GM18505 (cell line): ENCODE data around the gene PNPLA1.

ENCODE experiments used
- ATAC-seq: cut with Tn5 transposase; IDR thresholded peaks from one replicate; pipeline ENCODE4 v1.9.1; 2021; ENCODE audit not compliant: unreplicated experiment
- POLR2A ChIP-seq: IDR thresholded peaks from 4 replicates; pipeline ENCODE4 v1.6.1; 2011; ENCODE audit warnings: borderline replicate concordance; ENCODE audit not compliant: insufficient read depth, insufficient read length; ENCODE audit errors: extremely low read depth

Gene PNPLA1

DNA sequence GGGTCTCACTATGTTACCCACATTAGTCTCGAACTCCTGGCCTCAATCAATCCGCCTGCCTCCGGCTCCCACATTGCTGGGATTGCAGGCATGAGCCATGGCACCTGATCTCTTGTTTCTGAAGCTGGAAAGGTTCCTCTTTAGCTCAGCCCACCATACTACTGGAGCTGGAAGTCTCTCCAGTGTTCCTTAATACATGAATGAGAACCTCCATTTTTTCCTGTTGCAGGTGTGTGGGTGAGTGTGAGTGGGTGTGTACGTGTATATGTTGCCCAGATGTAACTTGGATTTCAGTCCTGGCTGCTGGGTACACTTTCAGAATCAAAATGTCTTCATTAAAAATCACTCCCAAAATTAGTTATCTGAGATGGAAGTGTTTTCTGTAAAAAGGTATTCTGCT, 11.1 kb downstream of the PNPLA1 start:
- TF ChIP-seq POLR2A, result no peak
- no peak for ATAC-seq

DNA sequence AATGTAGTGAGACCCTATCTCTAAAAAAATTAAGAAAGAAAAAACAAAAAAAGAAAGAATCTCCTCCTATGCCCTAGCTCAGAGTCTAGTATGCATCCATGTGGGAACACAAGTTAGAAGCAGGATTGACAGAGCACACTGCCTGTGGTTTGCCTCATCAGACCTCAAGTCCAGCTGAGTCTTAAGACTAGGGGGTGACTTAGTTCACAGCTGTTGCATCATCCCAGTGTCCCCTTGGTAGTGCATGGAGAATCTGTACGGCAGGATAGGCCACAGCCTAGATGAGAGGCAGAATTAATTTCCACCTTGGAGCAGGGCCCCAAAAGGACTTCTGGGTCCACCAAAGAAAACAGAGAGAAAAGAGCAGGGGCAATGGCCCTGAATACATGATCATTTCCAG, 13.7 kb downstream of the PNPLA1 start:
- ATAC-seq, result no peak
- TF ChIP-seq POLR2A, result no peak

- ATAC-seq, result no peak
- no peak for TF ChIP-seq POLR2A
Observed at GRCh38 chr6:36284359-36284758, 14.5 kb downstream of the PNPLA1 start.

DNA sequence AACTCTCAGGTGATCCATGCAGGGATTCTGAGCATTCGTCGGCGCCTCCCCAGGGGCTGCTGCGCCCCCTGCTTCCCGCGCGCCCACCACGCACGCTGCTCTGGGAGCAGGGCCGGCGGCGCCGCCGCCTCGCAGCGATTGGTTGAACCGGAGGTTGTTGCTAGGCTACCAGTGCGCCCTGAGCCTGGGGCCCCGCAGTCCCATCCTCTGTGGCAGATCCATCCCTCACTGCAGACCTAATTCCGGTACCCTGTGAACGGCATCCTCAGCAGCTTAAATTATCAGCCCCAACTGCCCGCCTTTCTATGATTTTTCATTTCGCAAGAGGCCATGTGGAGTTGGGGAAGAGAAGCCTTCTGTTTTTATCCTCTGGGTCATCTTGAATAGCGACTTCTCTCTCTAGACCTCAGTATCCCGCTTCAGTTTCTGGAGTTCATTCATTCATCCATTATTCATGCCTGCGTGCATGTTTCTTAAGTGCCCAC, 15.4 kb downstream of the PNPLA1 start:
- ATAC-seq, result no peak
- no peak for TF ChIP-seq POLR2A

DNA sequence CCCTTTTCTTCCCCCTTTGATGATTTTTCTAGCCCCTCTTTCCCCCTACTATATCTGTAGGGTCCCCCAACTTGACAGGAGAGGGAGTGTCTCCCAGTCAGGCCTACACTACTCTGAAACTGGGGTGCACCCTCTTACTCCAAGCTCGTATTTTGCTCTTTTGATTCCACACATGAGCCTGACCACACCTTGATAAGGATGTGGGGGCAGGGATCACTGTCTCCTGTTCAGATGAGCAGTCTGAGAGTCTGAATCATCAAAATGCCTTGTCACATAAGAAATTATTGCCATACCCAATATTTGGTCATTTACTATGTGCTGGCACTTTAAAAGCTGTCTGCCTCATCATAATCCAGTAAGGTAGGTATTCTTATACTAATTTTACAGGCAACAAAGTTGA, 15.9 kb downstream of the PNPLA1 start:
- no peak for ATAC-seq
- TF ChIP-seq POLR2A, result no peak

GRCh38 chr6:36286858-36287257, 17.0 kb downstream of the PNPLA1 start:
- no peak for TF ChIP-seq POLR2A
- ATAC-seq, result no peak

- no peak for ATAC-seq
- TF ChIP-seq POLR2A, result no peak
Observed at GRCh38 chr6:36289281-36289878, 19.5 kb downstream of the PNPLA1 start.

GRCh38 chr6:36290668-36291620, 21.1 kb downstream of the PNPLA1 start:
- ATAC-seq, result no peak

DNA sequence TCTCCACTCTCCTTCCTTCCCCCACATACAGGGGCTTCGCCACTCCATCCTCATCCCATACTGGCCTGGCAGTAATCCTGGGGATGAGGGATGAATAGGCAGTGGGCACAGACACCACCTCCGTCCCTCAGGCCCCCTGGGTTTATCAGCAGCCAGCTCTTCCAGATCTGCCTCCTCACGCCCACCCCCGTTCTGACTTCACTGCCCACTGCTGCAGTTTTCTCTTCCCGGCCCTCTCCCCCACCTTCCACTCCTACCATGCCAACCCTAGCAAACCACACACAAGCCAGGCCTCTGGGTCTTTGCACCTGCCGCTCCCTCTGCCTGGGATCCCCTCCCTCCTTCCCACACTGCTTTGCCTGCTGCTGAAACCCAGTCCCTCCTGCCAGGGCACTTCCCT, 22.3 kb downstream of the PNPLA1 start:
- no peak for TF ChIP-seq POLR2A
- ATAC-seq, result no peak

More at GRCh38 chr6:36290668-36291620, 21.1 kb downstream of the PNPLA1 start:
- no peak for TF ChIP-seq POLR2A

GRCh38 chr6:36296240-36296639, 26.4 kb downstream of the PNPLA1 start:
- no peak for ATAC-seq
- no peak for TF ChIP-seq POLR2A

- TF ChIP-seq POLR2A, result no peak
Observed at GRCh38 chr6:36297051-36297450, 27.2 kb downstream of the PNPLA1 start.

GRCh38 chr6:36297511-36297910, 27.7 kb downstream of the PNPLA1 start:
- TF ChIP-seq POLR2A, result no peak
- ATAC-seq, result no peak

More at GRCh38 chr6:36297051-36297450, 27.2 kb downstream of the PNPLA1 start:
- no peak for ATAC-seq

DNA sequence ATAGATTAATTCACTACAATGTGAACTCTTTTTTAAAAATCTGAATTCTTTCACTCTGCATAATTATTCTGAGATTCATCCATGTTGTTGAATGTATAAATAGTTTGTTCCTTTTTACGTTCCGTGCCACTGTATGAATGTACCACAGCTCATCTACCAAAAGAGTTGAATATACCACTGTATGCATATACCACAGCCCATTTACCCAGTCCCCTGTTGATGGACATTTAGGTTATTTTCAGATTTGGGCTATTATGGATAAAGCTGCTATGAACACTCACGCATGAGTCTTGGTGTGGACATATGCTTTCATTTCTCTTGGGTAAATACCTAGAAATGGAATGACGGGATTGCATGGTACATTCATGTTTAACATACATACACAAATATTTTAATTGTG, 28.2 kb downstream of the PNPLA1 start:
- no peak for ATAC-seq
- TF ChIP-seq POLR2A, result no peak
